Activated T-helper 9 cell treated with anti-CD3 and anti-CD28 coated beads, Interleukin-2, amount 50 U/mL, for 16 hours (primary cell): Measurements from ENCODE around the gene RTP1.
"Not testable (repeated sequence)": the region's sequence is repeated elsewhere in the genome, so short reads cannot be mapped to it uniquely, and the experiment has no call there.

Experiments
- DNase-seq: peaks from one replicate; pipeline ENCODE4 v3.0.0-alpha.2; 2020; ENCODE audit warnings: low read depth

RTP1 gene

DNA sequence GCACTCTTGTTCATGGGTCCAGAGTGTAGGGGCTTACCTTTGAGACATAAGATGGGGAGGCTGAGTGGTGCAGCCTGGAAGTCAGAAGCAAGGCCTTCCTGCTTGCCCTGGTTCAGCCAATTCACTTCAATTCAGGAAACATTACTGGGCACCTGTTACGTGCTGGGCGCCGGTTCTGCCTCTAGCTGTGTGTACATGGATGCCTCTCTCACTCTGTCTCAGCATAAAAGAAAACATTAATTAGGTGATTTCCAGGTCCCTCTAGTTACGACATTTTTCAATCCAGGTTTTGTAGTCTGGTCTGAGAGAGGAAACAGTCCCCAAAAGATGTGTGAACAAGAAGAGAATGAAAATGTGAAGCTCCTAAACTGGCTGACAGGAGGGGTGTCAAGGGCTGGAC, 1.2 kb downstream of the RTP1 start:
- DNase-seq: no peak

DNA sequence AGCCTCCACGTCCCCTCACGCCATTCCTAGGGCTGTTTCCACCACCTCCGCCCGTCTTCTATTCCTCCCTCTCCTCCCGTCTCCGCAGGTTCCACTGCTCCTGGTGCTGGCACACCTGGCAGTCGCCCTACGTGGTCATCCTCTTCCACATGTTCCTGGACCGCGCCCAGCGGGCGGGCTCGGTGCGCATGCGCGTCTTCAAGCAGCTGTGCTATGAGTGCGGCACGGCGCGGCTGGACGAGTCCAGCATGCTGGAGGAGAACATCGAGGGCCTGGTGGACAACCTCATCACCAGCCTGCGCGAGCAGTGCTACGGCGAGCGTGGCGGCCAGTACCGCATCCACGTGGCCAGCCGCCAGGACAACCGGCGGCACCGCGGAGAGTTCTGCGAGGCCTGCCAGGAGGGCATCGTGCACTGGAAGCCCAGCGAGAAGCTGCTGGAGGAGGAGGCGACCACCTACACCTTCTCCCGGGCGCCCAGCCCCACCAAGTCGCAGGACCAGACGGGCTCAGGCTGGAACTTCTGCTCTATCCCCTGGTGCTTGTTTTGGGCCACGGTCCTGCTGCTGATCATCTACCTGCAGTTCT, 2.3 kb downstream of the RTP1 start:
- not testable (repeated sequence) for DNase-seq

DNA sequence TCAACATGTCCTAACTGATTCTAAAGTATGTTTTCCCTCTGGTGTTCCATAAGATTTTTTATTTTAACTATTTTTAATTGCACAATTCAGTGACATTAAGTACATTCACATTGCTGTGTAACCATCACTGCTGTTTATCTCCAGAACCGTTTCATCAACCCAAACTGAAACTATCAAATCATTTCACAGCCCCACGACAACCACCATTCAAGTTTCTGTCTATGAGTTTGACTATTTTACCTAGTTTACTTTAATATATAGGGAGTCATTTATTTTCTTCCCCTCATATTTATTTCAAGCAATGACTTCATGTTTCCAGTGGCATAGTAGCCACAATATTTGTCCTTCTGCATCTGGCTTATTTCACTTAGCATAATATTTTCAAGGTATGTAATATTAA, 8.4 kb downstream of the RTP1 start:
- DNase-seq: no peak

DNA sequence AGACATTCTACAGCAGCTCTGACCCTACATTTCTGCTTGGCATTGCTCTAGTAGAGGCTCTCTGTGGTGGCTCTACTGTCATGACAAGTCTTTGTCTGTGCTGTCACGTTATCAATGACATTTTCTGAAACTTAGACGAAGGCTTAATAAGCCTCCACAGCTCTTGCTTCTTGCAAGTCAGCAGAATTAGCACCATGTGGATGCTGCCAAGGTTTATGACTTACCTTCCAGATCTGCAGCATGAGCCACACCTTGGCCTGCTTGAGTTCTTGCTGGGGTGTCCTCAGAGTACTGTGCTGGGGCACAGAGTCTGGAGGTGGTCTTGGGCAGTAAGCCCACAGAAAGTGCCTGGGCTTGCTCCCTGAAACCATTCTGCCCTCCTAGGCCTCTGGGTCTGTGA, 9.8 kb downstream of the RTP1 start:
- DNase-seq: no peak

DNA sequence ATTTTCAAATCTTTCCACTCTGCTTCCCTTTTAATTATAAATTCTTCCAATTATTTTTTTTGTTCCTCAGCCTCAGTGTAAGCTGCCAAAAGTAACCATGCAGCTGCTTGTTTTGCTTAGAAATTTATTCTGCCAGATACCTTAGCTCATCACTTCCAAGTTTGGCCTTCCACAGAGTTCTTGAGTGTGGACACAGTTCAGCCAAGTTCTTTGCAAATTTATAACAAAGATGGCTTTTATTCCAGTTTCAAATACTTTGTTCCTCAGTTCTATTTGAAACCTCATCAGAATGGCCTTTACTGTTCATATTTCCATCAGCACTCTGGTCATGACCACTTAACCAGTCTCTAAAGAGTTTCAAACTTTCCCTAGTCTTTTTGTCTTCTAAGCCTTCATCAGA, 10.3 kb downstream of the RTP1 start:
- no peak for DNase-seq

DNA sequence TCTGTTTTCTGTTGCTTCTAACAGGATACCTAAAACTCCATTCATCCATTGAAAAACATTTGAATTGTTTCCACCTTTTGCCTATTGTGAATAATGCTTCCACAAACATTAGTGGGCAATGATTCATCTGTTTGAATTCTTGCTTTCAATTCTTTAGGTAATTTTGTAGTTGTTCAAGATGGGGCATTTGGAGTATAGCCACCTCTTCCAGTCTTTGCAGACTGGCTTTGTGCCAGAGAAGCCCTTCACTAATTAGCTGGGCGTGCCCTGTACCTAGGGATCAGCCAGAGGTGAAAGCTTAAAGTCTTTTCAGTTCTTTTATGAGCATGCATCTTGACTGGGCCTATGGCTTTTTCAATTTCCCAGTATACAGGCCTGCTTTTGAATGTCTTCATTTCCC, 10.9 kb downstream of the RTP1 start:
- DNase-seq: no peak

DNA sequence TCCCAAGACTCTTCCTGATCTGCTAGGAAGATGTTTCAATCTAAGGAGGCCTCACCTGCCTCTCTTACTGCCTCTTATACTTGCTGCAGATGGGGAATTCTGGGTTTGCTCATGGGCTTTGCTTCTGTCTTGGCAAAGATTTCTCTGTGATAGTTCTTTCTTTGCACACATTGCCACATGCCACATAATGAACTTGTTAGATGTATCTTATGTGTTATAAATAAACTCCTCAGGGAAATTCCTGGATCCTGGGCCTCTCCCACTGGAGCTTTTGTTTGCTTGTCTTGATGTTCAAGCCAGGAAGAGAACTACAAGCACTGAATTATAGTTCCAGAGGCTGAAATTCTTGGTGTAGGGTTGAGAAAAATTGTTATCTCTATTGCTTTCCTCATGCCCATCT, 12.2 kb downstream of the RTP1 start:
- no peak for DNase-seq

DNA sequence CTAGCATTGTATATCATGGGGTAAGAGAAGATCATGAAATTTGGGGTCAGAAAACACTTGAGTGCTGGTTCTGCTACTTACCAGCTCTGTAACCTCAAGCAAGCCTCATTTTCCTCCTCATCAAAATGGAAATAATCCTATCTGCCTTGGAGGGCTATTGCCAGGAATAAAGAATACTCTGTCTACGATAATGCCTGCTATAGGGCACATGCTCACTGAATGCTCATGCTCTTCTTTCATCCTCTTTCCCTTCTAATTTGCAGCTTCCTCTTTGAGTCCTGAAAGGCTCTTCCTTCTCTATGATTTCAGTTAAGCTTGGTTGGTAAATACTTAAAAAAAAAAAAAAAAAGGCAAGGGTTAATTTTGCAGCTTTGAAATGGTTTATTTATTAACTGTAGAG, 12.8 kb downstream of the RTP1 start:
- no peak for DNase-seq

DNA sequence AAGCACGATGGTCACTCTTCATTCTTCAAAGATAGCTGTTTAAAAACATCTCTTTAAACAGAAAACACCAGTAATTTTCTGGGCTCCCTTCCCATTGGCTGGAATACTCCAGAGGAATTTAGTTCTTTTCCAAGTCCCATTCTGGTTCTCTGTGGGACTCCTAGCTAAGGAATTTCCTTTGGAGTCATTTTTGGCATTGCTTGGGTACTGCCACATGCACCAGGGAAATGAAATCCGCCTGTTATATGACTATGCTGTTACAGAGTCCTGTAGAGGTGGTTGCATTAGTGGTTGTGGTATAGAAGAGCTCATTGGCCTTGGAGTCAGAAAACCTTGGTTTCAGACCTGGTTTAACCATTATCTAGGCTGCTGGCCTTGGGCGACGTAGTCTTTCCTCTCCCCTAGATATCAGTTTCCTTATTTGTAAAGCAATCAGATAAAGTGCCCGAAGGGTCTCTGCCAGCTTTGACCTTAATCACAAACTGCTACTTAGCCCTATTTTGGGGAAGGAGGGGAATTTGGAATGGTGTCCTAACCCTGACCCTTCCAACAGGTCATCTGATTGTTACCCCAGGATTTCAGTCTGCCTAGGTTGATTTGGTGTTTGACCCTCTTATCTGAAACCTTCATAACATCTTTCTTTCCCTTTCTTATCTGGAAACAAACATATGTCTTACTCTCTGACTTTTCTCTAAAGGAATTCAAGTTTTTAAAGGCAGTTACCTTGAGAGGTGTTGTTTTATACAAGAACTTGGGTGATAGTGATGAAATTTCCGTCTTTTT, 13.4 kb downstream of the RTP1 start:
- DNase-seq: no peak

DNA sequence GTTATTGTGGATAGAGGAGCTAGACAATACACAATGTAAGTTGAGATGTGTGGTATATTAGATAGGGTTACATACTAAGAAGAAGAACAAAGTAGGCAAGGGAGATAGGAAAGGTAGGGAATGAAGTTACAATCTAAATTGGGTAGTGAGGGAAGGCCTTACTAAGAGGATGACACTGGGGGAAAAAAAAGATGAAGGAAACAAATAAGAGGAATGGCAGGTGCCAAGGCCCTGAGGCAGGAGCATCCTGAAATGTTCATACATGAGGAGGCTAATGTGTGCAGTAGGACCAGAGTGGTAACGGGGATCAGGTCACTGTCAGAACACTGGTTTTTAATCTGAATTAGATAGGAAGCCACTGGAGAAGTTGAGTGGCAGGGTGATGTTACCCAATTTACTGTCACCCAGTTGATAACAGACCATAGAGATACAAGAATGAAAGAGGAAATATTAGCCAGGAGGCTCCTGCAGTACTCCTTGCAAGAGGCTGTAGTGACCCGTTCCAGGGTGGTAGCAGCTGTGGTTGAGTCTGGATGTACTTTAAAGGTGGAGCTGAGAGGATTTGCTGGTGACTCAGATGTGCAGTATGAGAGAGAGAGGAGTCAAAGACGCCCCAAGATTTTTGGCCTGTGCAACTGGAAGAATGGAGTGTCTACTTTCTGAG, 14.4 kb downstream of the RTP1 start:
- no peak for DNase-seq

DNA sequence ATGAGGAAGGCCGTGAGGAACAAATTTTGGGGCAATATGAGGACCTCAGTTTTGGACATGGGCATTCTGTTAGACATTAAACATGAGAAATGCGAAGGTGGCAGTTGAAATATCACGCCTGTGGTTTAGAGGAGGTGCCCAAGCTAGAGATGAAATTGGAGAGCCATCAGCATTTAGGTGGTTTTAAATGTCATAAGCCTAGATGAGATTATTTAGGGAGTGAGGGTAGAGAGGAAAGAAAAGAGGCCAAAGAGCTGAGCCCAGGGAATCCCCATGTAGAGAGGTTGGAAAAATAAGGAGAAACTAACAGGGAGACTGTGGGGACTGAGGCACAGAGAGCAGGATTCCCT, 14.9 kb downstream of the RTP1 start:
- no peak for DNase-seq

DNA sequence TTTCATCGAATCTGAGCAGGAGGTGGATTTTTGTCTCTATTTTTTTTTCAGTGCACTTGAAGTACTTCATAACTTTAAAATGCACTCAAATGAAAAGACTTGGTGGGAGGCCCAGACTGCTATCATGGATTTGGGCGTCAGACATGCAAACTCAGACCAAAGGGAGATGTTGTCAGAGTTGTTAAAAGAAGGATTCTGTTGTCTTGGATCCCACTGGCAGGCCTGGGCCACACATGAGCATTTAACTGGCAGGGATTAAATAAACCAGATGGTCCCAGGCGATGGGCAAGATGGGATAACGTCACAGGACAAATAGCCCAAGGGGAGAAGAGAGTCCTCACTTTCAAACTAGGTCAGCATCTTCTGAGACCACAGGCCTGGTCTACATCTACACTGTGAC, 15.4 kb downstream of the RTP1 start:
- DNase-seq: no peak

DNA sequence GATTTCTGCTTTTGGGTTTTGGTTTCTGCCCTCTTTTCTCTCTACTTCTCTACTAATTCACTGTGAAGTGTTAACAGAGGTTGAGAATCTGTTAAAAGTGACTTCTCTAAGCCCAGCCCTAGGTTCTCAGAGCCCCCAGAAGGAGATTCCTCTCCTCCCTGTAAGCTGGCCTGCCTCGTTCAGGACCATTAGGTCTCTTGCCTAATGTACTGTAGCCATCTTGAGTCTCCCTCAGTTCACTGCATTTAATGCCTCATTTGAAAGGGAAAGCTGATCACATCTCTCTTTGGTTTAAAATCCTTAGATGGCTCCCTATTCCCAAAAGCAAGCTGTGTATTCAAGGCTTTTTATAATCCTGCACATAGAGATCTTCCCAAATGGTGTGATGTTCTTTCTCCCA, 16.3 kb downstream of the RTP1 start:
- DNase-seq: no peak

DNA sequence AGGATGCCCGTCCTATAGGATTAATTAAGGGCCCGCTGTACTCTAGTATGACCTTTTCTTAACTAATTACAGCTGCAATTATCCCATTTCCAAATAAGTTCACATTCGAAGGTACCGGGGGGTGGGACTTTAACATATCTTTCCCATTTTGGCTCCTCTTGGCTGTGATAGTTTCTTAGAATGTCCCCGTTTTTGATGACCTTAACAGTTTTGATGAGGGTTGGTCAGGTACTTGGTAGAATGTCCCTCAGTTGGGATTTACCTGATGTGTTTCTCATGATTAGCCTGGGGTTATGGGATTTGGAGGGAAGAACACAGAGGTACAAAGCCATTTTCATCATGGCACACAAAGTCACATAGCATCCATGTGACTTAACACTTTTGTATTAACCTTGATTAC, 18.2 kb downstream of the RTP1 start:
- DNase-seq: no peak

DNA sequence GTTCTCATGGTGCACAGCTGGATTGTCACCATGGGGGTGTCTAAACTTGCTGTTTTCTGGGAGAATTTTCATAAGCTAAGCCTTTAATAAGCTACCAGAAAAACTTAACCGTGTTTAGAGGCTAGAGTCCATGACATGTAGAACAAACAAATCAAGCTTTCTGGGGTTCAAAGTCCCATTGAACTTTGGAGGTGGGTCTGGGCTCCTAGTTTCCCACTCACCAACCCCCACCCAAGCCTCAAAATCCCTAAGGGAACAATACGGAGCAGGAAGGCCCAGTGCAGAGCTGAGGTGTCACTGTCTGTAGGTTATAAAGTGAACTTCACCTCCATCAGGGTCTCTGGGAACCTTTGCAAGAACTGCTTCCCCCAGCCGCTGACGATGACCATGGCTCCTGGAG, 25.5 kb downstream of the RTP1 start:
- no peak for DNase-seq

DNA sequence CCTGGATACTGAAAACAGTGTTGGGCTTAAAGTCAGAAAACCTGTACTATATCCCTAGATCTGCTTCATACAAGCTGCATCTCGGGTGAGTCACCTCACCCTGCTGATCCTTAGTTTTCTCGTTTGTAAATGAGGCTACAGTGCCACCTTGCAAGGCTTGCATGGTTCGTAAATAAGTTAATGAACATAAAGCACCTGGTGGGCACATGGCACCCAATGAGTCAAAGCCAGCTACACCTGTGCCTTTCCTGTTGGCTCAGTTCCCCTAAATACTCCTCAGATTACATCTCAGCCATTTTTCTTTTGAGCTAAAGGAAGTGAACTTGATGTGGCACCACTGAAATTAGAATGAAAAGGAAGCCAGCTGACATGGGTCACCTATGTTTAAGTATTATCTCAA, 26.5 kb downstream of the RTP1 start:
- DNase-seq: no peak

DNA sequence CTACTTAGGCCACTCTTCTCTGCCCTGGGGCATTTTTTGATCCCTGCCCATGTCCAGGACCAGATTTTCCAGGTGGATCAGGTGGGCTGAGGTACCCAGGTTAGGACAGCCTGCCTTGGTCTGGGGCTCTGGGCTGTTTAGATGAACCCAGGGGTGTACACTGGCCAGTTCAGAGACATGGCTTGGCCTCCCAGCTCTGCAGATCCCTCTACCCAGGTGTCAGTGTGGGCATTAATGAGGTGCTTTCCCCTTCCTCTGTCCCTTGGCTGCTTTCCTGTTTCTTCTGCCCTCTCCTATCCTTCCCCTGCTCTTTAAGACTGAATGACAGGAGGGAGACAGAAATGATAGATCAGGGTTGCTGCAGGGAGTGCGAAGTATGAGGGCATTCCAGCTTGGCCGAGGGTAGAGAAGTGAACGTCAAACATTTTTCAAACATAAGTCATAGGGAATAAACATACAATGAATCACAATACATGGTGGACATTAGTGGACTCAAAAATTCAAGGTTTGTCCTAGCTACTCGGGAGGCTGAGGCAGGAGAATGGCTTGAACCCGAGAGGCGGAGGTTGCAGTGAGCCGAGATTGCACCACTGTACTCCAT, 30.5 kb downstream of the RTP1 start:
- DNase-seq: no peak

DNA sequence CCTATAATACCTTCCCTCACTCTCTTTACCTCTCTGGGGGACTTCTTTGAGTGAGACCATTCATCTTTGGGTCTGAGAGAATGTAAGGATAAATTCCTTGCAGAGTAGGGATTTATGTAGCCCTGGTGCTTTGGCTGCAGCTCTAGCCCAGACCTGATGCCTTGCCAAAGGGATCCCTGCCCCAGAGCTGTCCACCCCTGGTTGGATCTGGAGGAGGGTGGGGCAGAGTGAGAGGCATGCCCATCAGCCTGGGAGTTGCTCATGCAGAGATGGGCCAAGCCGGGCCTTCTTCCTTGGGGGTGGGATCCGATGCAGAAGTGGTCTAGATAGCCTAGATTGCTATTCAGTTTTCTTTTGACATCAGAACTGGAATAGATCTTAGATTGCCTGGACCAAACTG, 31.5 kb downstream of the RTP1 start:
- no peak for DNase-seq

DNA sequence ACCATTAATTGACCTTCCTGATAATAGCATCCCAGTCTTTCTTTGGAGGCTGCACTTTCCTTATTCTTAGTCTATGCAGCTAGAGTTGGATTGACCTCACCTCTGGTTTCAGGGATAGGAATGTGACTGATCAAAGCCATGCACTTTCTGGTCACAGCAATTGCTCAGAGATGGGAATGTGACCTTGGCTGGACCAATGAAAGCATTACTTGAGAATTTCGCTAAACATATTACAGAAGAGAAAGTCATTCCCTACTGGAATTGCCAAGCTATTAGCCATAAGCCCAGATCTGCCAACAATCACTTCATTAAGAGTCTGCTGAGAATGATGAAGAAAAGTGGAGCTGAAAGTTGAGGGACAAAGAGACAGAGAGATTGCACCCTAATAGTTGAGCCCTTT, 32.7 kb downstream of the RTP1 start:
- DNase-seq: no peak

DNA sequence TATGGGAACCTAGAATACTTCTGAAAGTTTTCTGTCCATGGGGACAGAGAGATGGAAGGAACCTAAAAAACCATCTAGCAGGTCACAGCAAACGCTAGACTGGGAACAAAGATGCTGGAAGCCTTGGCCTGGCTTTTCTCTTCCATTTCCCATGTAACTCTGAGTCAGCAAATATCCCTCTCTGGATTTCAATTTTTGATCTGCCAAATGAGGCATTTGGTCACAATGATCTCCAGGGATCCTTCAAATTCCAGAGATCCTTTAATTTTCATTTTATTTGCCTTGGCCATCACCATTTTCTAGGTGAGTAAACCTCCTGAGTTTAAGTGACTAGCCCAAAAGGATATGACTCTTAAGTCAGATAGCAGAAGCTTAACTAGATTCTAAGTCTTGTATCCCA, 39.7 kb downstream of the RTP1 start:
- no peak for DNase-seq

DNA sequence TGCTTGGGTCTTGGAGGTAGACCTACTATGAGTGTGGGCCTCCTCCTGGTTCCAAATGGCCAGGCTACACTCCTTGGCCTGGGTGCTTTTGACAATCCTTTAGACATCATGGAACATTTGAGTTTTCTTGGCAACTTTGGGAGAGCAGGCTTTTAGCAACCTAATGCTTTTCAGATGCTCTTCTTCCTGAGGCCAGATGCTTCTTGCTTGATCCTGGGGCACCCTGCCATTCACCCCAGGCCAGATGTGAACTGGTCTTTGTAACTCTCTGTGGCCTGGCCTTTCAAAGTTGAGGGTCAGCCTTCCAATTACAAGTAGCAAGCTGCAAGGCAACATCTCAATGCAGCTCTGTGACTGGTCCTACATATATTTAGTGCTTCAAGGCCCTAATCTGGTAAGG, 40.5 kb downstream of the RTP1 start:
- DNase-seq: no peak

DNA sequence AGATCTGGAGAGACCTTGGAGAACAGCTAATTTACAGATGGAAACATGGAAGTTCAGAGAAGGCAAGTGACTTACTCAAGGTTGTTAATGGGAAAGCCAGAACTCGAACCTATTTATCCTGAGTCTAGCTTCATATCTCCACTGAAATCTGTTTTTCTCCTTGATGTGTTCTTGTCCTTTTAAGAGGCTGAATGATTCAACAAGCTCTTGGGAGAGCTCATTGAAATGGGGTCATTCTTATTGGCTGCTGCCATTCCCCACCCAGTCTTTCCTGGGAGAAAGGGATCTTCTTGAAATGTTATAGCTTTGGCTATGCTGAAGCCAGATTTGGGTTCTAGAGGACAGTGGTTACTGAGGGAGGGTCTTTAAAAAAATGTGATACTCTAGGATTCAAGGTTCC, 41.0 kb downstream of the RTP1 start:
- DNase-seq: no peak

DNA sequence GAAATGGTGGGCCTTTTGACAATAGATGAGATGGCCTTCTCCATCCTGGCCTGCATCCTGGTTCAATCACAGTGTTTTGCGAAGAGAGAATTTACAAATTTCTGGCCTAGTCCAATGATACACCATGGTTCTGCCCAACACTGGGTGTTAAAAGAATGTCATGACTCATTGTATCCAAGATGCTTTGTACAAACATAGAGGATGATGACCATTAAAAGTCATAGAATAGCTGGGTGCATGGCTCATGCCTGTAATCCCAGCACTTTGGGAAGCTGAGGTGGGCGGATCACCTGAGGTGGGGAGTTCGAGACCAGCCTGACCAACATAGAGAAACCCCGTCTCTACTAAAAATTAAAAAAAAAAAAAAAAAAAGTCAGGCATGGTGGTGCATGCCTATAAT, 41.5 kb downstream of the RTP1 start:
- DNase-seq: not testable (repeated sequence)
